CD4-positive, alpha-beta memory T cell (primary cell): ENCODE measurements around the gene PCDHAC2. TPM values are rescaled to one million over a fixed set of nuclear protein-coding genes. Genes with fewer than 3 reads are reported as not detected.

Source experiments
- CTCF ChIA-PET: fragments of 350-600 bp; sonication (Branson Sonifier 250); formaldehyde crosslinking; loops from one replicate; lab custom pipeline; 2021; ENCODE audit warnings: inconsistent platforms; ENCODE audit not compliant: partially characterized antibody; lab: Charles Lee
- POLR2A ChIA-PET: fragments of 350-600 bp; sonication (Branson Sonifier 250); formaldehyde crosslinking; loops from one replicate; lab custom pipeline; 2021; ENCODE audit not compliant: partially characterized antibody; lab: Charles Lee
- DNase-seq, 5 donors: peaks; one replicate each; pipeline versions ENCODE4 v3.0.0 to v3.0.0-alpha.2; 2020 to 2022; ENCODE audit warnings: mixed read lengths in 1 of 5
- H3K27ac ChIP-seq: one replicate; pipeline ENCODE4 v1.7.0; 2013; ENCODE audit warnings: low read depth, low read length
- H3K27me3 ChIP-seq: 2 replicates; pipeline ENCODE4 v1.7.0; 2013; ENCODE audit warnings: mild to moderate bottlenecking, low read length, moderate library complexity; ENCODE audit not compliant: insufficient read depth
- H3K36me3 ChIP-seq: 2 replicates; pipeline ENCODE4 v1.7.0; 2013; ENCODE audit warnings: mild to moderate bottlenecking, low read length, moderate library complexity; ENCODE audit not compliant: insufficient read depth
- H3K4me1 ChIP-seq: 2 replicates; pipeline ENCODE4 v1.7.0; 2013; ENCODE audit warnings: mild to moderate bottlenecking, low read length, moderate library complexity; ENCODE audit not compliant: insufficient read depth
- H3K4me3 ChIP-seq, 2 donors: one replicate each; pipeline ENCODE4 v1.7.0; 2013; ENCODE audit warnings: low read length in 2 of 2, mild to moderate bottlenecking in 1 of 2
- H3K9me3 ChIP-seq, 2 donors: one replicate each; pipeline ENCODE4 v1.7.0; 2013; ENCODE audit warnings: low read length in 2 of 2, control low read depth in 1 of 2; ENCODE audit not compliant: control insufficient read depth in 1 of 2
- H3K27ac Mint-ChIP-seq, 7 donors: one replicate each; pipeline ENCODE4 v1.8.0; 2020 to 2021; ENCODE audit warnings: mixed read lengths in 7 of 7, mild to moderate bottlenecking in 6 of 7, inconsistent platforms in 3 of 7, moderate library complexity in 3 of 7
- H3K27me3 Mint-ChIP-seq, 2 donors: one replicate each; pipeline ENCODE4 v1.8.0; 2020 to 2021; ENCODE audit warnings: mixed read lengths in 2 of 2
- H3K36me3 Mint-ChIP-seq, 2 donors: one replicate each; pipeline ENCODE4 v1.8.0; 2020 to 2021; ENCODE audit warnings: mixed read lengths in 2 of 2, inconsistent platforms in 1 of 2, mild to moderate bottlenecking in 1 of 2
- H3K4me1 Mint-ChIP-seq, 4 donors: one replicate each; pipeline ENCODE4 v1.8.0; 2020 to 2021; ENCODE audit warnings: mixed read lengths in 4 of 4, mild to moderate bottlenecking in 1 of 4
- H3K4me3 Mint-ChIP-seq, 8 donors: one replicate each; pipeline ENCODE4 v1.8.0; 2020 to 2021; ENCODE audit warnings: mixed read lengths in 8 of 8, mild to moderate bottlenecking in 7 of 8, moderate library complexity in 6 of 8, inconsistent platforms in 3 of 8
- H3K9me3 Mint-ChIP-seq, 8 donors: one replicate each; pipeline ENCODE4 v1.8.0; 2020 to 2021; ENCODE audit warnings: mixed read lengths in 8 of 8, mild to moderate bottlenecking in 5 of 8, inconsistent platforms in 3 of 8, moderate library complexity in 1 of 8
- intact Hi-C: fragments of 100-400 bp; cut with micrococcal nuclease; formaldehyde crosslinking; loops from one replicate; pipeline ENCODE4 v1.15.1; 2023
- polyA plus RNA-seq, 2 donors: library from polyadenylated mRNA; unstranded; fragments of 300-500 nt; fragmentation: Illumina TruSeq; gene quantifications; one replicate each; pipeline ENCODE4 v1.2.3, GENCODE V29; 2021
- total RNA-seq, 2 experiments: library from RNA; stranded (reverse); gene quantifications; one replicate each; pipeline ENCODE4 v1.2.3, GENCODE V29; 2021

The PCDHAC2 gene
- total and polyA plus RNA-seq, 4 experiments from 2014 or later = not detected

- H3K4me1 ChIP-seq = no peaks in the 10 kb centered on the region
- peaks cover 5 to 13% of the 10 kb centered on the region in 2 donors for H3K27me3 Mint-ChIP-seq
- DNase-seq = no peak
- H3K27ac Mint-ChIP-seq = no peak overlapping the region
- H3K4me1 Mint-ChIP-seq = no peaks in the 10 kb centered on the region
- ChIA-PET CTCF (no interaction called here), POLR2A (no interaction called here)
- H3K27me3 ChIP-seq = no peaks in the 10 kb centered on the region
- no peaks in the 10 kb centered on the region for H3K36me3 Mint-ChIP-seq
- peaks cover 0 to 4% (median 0%) of the 10 kb centered on the region in 8 donors for H3K9me3 Mint-ChIP-seq
- H3K27ac ChIP-seq = no peak overlapping the region
- no peaks in the 10 kb centered on the region for H3K36me3 ChIP-seq
- no peaks in the 10 kb centered on the region for H3K9me3 ChIP-seq
- no peak overlapping the region for H3K4me3 Mint-ChIP-seq
- intact Hi-C loops = no loop called here
- H3K4me3 ChIP-seq = no peak overlapping the region
Measured at GRCh38 chr5:140988100-140988499, 21.8 kb downstream of the PCDHAC2 start.

- H3K4me3 Mint-ChIP-seq = no peak overlapping the region
- Histone ChIP-seq H3K27me3 (no peaks in the 10 kb centered on the region), H3K4me1 (no peaks in the 10 kb centered on the region), H3K4me3 (no peak overlapping the region), H3K9me3 (no peaks in the 10 kb centered on the region), H3K36me3 (no peaks in the 10 kb centered on the region), H3K27ac (no peak overlapping the region)
- H3K27ac Mint-ChIP-seq = no peak overlapping the region
- CTCF ChIA-PET = no interaction called here
- POLR2A ChIA-PET = no interaction called here
- no peak for DNase-seq
- peaks cover 5 to 13% of the 10 kb centered on the region in 2 donors for H3K27me3 Mint-ChIP-seq
- intact Hi-C loops = no loop called here
- no peaks in the 10 kb centered on the region for H3K36me3 Mint-ChIP-seq
- H3K4me1 Mint-ChIP-seq = no peaks in the 10 kb centered on the region
- peaks cover 0 to 4% (median 0%) of the 10 kb centered on the region in 8 donors for H3K9me3 Mint-ChIP-seq
Measured at GRCh38 chr5:140988608-140989007, 22.3 kb downstream of the PCDHAC2 start.

- ChIA-PET CTCF (no interaction called here), POLR2A (no interaction called here)
- Mint-ChIP-seq H3K4me3 (no peak overlapping the region), H3K36me3 (no peaks in the 10 kb centered on the region), H3K4me1 (no peaks in the 10 kb centered on the region), H3K9me3 (peaks cover 0 to 4% (median 0%) of the 10 kb centered on the region in 8 donors), H3K27ac (no peak overlapping the region), H3K27me3 (peaks cover 3 to 13% of the 10 kb centered on the region in 2 donors)
- Histone ChIP-seq H3K4me1 (no peaks in the 10 kb centered on the region), H3K36me3 (no peaks in the 10 kb centered on the region), H3K27ac (no peak overlapping the region), H3K4me3 (no peak overlapping the region), H3K9me3 (no peaks in the 10 kb centered on the region), H3K27me3 (no peaks in the 10 kb centered on the region)
- DNase-seq = no peak
- intact Hi-C loops = no loop called here
Measured at GRCh38 chr5:140989254-140990020, 23.2 kb downstream of the PCDHAC2 start.

GRCh38 chr5:140992828-140993227, 26.6 kb downstream of the PCDHAC2 start:
- Mint-ChIP-seq H3K9me3 (peaks cover 0 to 4% (median 0%) of the 10 kb centered on the region in 8 donors), H3K4me1 (no peaks in the 10 kb centered on the region)
- intact Hi-C loops = no loop called here

GRCh38 chr5:140996060-140996459, 29.8 kb downstream of the PCDHAC2 start:
- Mint-ChIP-seq H3K36me3 (no peaks in the 10 kb centered on the region), H3K4me3 (no peak overlapping the region), H3K9me3 (peaks cover 0 to 2% (median 0%) of the 10 kb centered on the region in 8 donors), H3K27ac (no peak overlapping the region), H3K27me3 (peaks cover 5 to 16% of the 10 kb centered on the region in 2 donors), H3K4me1 (peaks cover 0 to 1% (median 0%) of the 10 kb centered on the region in 4 donors)
- DNase-seq = no peak
- Histone ChIP-seq H3K36me3 (no peaks in the 10 kb centered on the region), H3K4me3 (no peak overlapping the region), H3K27me3 (no peaks in the 10 kb centered on the region), H3K9me3 (no peaks in the 10 kb centered on the region), H3K4me1 (no peaks in the 10 kb centered on the region), H3K27ac (no peak overlapping the region)
- ChIA-PET POLR2A (no interaction called here), CTCF (no interaction called here)
- intact Hi-C loops = no loop called here

More at GRCh38 chr5:140992828-140993227, 26.6 kb downstream of the PCDHAC2 start:
- Mint-ChIP-seq H3K27me3 (peaks cover 3 to 8% of the 10 kb centered on the region in 2 donors), H3K4me3 (no peak overlapping the region), H3K27ac (no peak overlapping the region), H3K36me3 (no peaks in the 10 kb centered on the region)
- no peaks in the 10 kb centered on the region for H3K4me1 ChIP-seq
- CTCF ChIA-PET = no interaction called here
- DNase-seq = no peak
- POLR2A ChIA-PET = no interaction called here
- H3K27ac ChIP-seq = no peak overlapping the region
- no peaks in the 10 kb centered on the region for H3K36me3 ChIP-seq
- no peaks in the 10 kb centered on the region for H3K27me3 ChIP-seq
- H3K4me3 ChIP-seq = no peak overlapping the region
- H3K9me3 ChIP-seq = no peaks in the 10 kb centered on the region

- Mint-ChIP-seq H3K4me1 (peaks cover 3 to 11% (median 7%) of the 10 kb centered on the region in 4 donors), H3K4me3 (no peak overlapping the region), H3K9me3 (peaks cover 0 to 4% (median 0%) of the 10 kb centered on the region in 8 donors), H3K36me3 (no peaks in the 10 kb centered on the region), H3K27me3 (peaks cover 16 to 21% of the 10 kb centered on the region in 2 donors), H3K27ac (no peak overlapping the region)
- intact Hi-C loops = no loop called here
- Histone ChIP-seq H3K4me1 (peaks cover 7% of the 10 kb centered on the region), H3K4me3 (no peak overlapping the region), H3K27ac (no peak overlapping the region), H3K27me3 (no peaks in the 10 kb centered on the region), H3K9me3 (no peaks in the 10 kb centered on the region), H3K36me3 (no peaks in the 10 kb centered on the region)
- ChIA-PET POLR2A (no interaction called here), CTCF (no interaction called here)
- no peak for DNase-seq
Measured at GRCh38 chr5:140998921-140999410, 32.7 kb downstream of the PCDHAC2 start.

GRCh38 chr5:141001446-141001843, 35.2 kb downstream of the PCDHAC2 start:
- H3K27ac Mint-ChIP-seq = no peak overlapping the region
- no peaks in the 10 kb centered on the region for H3K36me3 Mint-ChIP-seq
- peaks cover 7% of the 10 kb centered on the region for H3K4me1 ChIP-seq
- peaks cover 3 to 11% (median 7%) of the 10 kb centered on the region in 4 donors for H3K4me1 Mint-ChIP-seq
- no peak overlapping the region for H3K27ac ChIP-seq
- H3K9me3 Mint-ChIP-seq = peaks cover 0 to 4% (median 1%) of the 10 kb centered on the region in 8 donors
- no peaks in the 10 kb centered on the region for H3K36me3 ChIP-seq
- POLR2A ChIA-PET = no interaction called here
- H3K27me3 ChIP-seq = no peaks in the 10 kb centered on the region
- H3K4me3 ChIP-seq = no peak overlapping the region
- DNase-seq = no peak
- no peaks in the 10 kb centered on the region for H3K9me3 ChIP-seq
- peaks cover 19 to 25% of the 10 kb centered on the region in 2 donors for H3K27me3 Mint-ChIP-seq
- CTCF ChIA-PET = no interaction called here
- intact Hi-C loops = no loop called here
- peak overlapping the region in 5 of 8 donors; percentile 2 to 65 (median 17) for H3K4me3 Mint-ChIP-seq
